ENCODE results near the gene PI4KA. TPM values are rescaled to one million over a fixed set of nuclear protein-coding genes. Genes with fewer than 3 reads are reported as not detected.
A peak's percentile ranks its signal among the peaks of the same experiment; 100 is the strongest.

PI4KA gene
- total and polyA plus RNA-seq, 10 donors: 29.8 to 143 (median 108) TPM

DNA sequence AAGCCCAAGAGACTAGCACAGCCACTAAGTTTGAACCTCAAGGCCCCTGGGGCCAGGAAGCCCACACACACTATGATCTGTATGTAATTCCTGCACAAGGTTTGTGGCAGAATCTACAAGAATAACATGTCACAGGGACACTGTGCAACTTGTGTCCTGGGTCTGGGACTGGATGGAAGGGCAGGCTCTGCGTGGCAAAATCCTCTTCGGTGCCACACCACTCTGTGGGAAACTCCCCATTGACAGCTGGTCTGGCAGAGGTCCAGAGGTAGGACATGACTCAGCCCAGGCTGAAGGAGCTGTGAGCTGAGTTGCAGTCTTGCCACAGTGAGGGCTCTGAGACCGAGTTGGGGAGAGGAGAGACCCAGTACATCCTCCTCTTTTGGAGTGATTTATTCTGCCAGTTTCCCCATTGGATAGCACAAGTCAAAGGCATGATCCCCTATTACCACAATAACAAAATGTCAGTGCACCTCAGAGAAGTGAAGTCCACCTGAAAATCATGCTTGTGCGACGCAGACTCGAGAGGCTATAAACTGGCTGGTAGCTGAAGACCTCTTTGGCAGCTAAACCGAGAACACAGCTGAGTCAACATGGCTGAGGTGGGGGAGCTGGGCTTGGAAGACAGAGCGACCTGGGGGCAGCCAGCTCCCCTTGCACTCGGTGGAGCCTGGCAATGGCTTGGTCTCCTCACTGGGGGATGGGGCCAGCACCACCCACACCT lies 108.0 kb downstream of the PI4KA start:
- H3K4me3 ChIP-seq: no peak overlapping the region
- peaks cover 0 to 99% (median 48%) of the 10 kb centered on the region in 6 donors for H3K36me3 ChIP-seq
- peaks cover 12 to 48% (median 31%) of the 10 kb centered on the region in 6 donors for H3K4me1 ChIP-seq
- DNase-seq: no peak
- TF ChIP-seq POLR2A (IDR thresholded peaks at IDR 0.05) (no peak), POLR2AphosphoS5 (IDR thresholded peaks at IDR 0.05) (peak in 2 of 3 donors; percentile 15)
- TF ChIP-seq, protein P1, sequence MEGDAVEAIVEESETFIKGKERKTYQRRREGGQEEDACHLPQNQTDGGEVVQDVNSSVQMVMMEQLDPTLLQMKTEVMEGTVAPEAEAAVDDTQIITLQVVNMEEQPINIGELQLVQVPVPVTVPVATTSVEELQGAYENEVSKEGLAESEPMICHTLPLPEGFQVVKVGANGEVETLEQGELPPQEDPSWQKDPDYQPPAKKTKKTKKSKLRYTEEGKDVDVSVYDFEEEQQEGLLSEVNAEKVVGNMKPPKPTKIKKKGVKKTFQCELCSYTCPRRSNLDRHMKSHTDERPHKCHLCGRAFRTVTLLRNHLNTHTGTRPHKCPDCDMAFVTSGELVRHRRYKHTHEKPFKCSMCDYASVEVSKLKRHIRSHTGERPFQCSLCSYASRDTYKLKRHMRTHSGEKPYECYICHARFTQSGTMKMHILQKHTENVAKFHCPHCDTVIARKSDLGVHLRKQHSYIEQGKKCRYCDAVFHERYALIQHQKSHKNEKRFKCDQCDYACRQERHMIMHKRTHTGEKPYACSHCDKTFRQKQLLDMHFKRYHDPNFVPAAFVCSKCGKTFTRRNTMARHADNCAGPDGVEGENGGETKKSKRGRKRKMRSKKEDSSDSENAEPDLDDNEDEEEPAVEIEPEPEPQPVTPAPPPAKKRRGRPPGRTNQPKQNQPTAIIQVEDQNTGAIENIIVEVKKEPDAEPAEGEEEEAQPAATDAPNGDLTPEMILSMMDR (IDR thresholded peaks at IDR 0.05 in 8 of 11, conservative IDR thresholded peaks at IDR 0.05 in 3 of 11): no peak
- intact Hi-C loops (cut with DNase I; ENCODE audit: low total_unique reads): no loop called here
- 64 to 74% (median 67%) methylated on average over 9 of the region's 9 CpGs for WGBS, 5 donors
- peak overlapping the region in 3 of 8 donors; percentile 11 to 72 (median 12) for H3K27ac ChIP-seq
- H3K9me3 ChIP-seq: no peaks in the 10 kb centered on the region
- H3K27me3 ChIP-seq (replicated peaks in 1 of 7): no peaks in the 10 kb centered on the region

DNA sequence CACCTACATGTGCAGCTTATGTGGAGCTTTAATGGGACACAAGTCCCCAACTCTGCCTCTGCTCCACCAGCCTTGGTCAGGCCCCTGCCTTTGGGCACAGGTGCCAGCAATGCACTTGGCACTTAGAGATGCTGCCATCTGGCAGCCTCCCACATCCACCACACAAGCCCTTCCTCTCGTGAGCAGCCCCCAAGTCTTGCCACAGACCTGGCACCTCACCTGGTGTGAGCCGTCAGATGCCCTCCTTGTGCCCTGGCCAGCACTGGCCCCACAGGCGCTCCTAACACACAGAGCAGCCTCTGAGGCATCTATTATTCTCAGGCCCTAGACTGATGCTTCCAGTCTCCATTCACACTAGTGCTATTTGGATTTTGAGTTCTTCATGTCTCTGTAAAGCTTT lies 109.2 kb downstream of the PI4KA start:
- H3K4me3 ChIP-seq: no peak overlapping the region
- H3K9me3 ChIP-seq: no peaks in the 10 kb centered on the region
- H3K4me1 ChIP-seq: peaks cover 12 to 58% (median 37%) of the 10 kb centered on the region in 6 donors
- DNase-seq: no peak
- 71 to 100% (median 77%) methylated on average over 3 of the region's 3 CpGs for WGBS, 5 donors
- H3K27ac ChIP-seq: peak overlapping the region in 7 of 8 donors; percentile 9 to 72 (median 39)
- intact Hi-C loops (cut with DNase I; ENCODE audit: low total_unique reads): no loop called here
- H3K27me3 ChIP-seq (replicated peaks in 1 of 7): no peaks in the 10 kb centered on the region
- TF ChIP-seq, protein P1 (IDR thresholded peaks at IDR 0.05 in 8 of 11, conservative IDR thresholded peaks at IDR 0.05 in 3 of 11): no peak
- TF ChIP-seq POLR2AphosphoS5 (IDR thresholded peaks at IDR 0.05): peak in 1 of 3 donors; percentile 34
- H3K36me3 ChIP-seq: peaks cover 0 to 99% (median 53%) of the 10 kb centered on the region in 6 donors

DNA sequence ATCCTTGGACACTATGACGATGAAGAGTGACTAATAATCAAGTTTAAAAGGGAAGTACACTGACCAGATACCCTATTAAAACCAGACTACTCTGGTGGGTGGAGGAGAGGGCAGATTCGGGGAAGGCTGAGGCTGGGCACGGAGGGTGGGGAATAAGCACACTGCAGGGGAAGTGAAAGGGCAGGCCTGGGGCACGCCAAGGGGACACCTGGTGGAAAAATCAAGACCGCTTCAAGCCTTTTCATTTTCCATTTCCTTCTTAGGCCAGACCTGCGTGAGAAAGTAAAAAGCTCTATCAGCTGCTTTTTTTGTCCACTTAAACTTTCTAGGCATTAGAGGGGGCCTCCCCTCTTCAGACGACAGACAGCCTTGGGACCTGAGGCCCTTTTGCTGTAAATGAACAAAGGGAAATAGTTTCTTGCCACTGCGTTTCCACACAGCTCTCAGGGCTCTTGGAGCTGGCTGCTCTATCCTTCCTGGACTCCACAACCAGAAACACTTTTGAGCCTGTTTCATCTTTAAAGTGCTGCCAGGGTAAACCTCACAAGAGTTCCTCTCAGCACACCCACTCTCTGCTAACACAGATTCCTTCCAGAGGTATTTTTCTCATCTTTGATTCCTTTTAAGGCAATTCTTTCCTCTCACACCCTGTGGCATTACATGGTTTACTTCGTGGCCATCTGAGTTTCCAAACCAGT lies 109.7 kb downstream of the PI4KA start:
- no peak for DNase-seq
- Histone ChIP-seq H3K4me3 (no peak overlapping the region), H3K27me3 (replicated peaks in 1 of 7) (no peaks in the 10 kb centered on the region), H3K36me3 (peaks cover 0 to 99% (median 59%) of the 10 kb centered on the region in 6 donors), H3K9me3 (no peaks in the 10 kb centered on the region), H3K4me1 (peaks cover 12 to 58% (median 37%) of the 10 kb centered on the region in 6 donors), H3K27ac (peak overlapping the region in 7 of 8 donors; percentile 9 to 72 (median 39))
- WGBS, 5 donors: 40 to 67% (median 47%) methylated on average over 9 of the region's 9 CpGs
- TF ChIP-seq, protein P1 (IDR thresholded peaks at IDR 0.05 in 8 of 11, conservative IDR thresholded peaks at IDR 0.05 in 3 of 11): no peak
- peak in 1 of 3 donors; percentile 37 for TF ChIP-seq POLR2AphosphoS5 (IDR thresholded peaks at IDR 0.05)
- intact Hi-C loops (cut with DNase I; ENCODE audit: low total_unique reads): no loop called here

DNA sequence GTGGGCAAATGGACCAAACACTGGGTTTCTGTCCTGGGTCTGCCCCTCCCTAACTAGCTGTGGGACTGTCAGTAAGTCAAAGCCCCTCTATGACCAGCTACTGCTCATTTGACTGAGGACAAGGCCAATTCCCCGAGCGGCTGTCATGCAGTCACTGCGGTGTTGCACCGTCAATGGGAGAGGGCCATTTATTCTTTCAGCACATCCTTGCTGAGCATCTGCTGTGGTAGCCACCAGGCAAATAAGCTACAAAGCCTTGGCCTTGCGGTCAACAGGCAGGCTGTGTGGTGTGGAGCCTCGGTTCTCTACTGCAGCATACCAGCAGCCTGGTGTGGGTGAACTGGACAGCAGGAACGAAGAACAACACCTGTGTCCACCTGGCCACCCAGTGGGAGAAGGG lies 110.5 kb downstream of the PI4KA start:
- H3K27ac ChIP-seq: peak overlapping the region in 3 of 8 donors; percentile 47 to 72 (median 65)
- H3K27me3 ChIP-seq (replicated peaks in 1 of 7): no peaks in the 10 kb centered on the region
- H3K9me3 ChIP-seq: no peaks in the 10 kb centered on the region
- H3K4me1 ChIP-seq: peaks cover 12 to 58% (median 37%) of the 10 kb centered on the region in 6 donors
- 77 to 94% (median 90%) methylated on average over 6 to 7 of the region's 7 CpGs for WGBS, 5 donors
- DNase-seq: no peak
- no peak overlapping the region for H3K4me3 ChIP-seq
- intact Hi-C loops (cut with DNase I; ENCODE audit: low total_unique reads): no loop called here
- TF ChIP-seq POLR2AphosphoS5 (IDR thresholded peaks at IDR 0.05) (no peak), POLR2A (IDR thresholded peaks at IDR 0.05) (no peak)
- TF ChIP-seq, protein P1 (IDR thresholded peaks at IDR 0.05 in 8 of 11, conservative IDR thresholded peaks at IDR 0.05 in 3 of 11): no peak
- peaks cover 0 to 100% (median 65%) of the 10 kb centered on the region in 6 donors for H3K36me3 ChIP-seq

Measured in spleen (tissue), 11 donors.